ENCODE measurements around the gene TMUB2.
"Not testable (repeated sequence)": the region's sequence is repeated elsewhere in the genome, so short reads cannot be mapped to it uniquely, and the experiment has no call there.

Gene TMUB2

GRCh38 chr17:44146375-44147346 is 40.1 kb upstream of the TMUB2 start:
- TF ChIP-seq CTCF (IDR thresholded peaks at IDR 0.05; ENCODE audit: low read depth, low read length) = no peak
- TF ChIP-seq EZH2phosphoT487 (IDR thresholded peaks at IDR 0.05; ENCODE audit: low read depth) = no peak
- Histone ChIP-seq H3K9me3 (ENCODE audit: insufficient read depth, low read length) (no peaks in the 10 kb centered on the region), H3K9ac (ENCODE audit: low read length) (no peak overlapping the region)

GRCh38 chr17:44147812-44148211 is 39.0 kb upstream of the TMUB2 start:
- Histone ChIP-seq H3K4me2 (ENCODE audit: low read length) (no peak overlapping the region), H4K20me1 (ENCODE audit: insufficient read depth, low read length) (no peaks in the 10 kb centered on the region), H3K4me3 (ENCODE audit: low read length) (no peak overlapping the region), H3K27ac (ENCODE audit: low read length) (no peak overlapping the region), H3K9ac (ENCODE audit: low read length) (no peak overlapping the region), H3K9me3 (ENCODE audit: insufficient read depth, low read length) (no peaks in the 10 kb centered on the region), H2AFZ (ENCODE audit: low read depth, low read length) (no peak overlapping the region), H3K79me2 (ENCODE audit: low read length) (peaks cover 34% of the 10 kb centered on the region), H3K4me1 (ENCODE audit: low read length) (peaks cover 7% of the 10 kb centered on the region; the same call in 1 of the 2 replicates), H3K36me3 (replicated peaks; ENCODE audit: low read depth, low read length) (peaks cover 37% of the 10 kb centered on the region), H3K27me3 (ENCODE audit: low read depth, low read length) (no peaks in the 10 kb centered on the region)
- TF ChIP-seq CTCF (IDR thresholded peaks at IDR 0.05; ENCODE audit: low read depth, low read length) (no peak), EZH2phosphoT487 (IDR thresholded peaks at IDR 0.05; ENCODE audit: low read depth) (no peak)

More at GRCh38 chr17:44146375-44147346, 40.1 kb upstream of the TMUB2 start:
- H3K4me3 ChIP-seq (ENCODE audit: low read length) = no peak overlapping the region
- H3K36me3 ChIP-seq (replicated peaks; ENCODE audit: low read depth, low read length) = peaks cover 32% of the 10 kb centered on the region
- H3K27ac ChIP-seq (ENCODE audit: low read length) = no peak overlapping the region
- H3K79me2 ChIP-seq (ENCODE audit: low read length) = peaks cover 39% of the 10 kb centered on the region
- H2AFZ ChIP-seq (ENCODE audit: low read depth, low read length) = no peak overlapping the region
- H3K27me3 ChIP-seq (ENCODE audit: low read depth, low read length) = no peaks in the 10 kb centered on the region
- peaks cover 10% of the 10 kb centered on the region; the same call in 1 of the 2 replicates for H3K4me1 ChIP-seq (ENCODE audit: low read length)
- H4K20me1 ChIP-seq (ENCODE audit: insufficient read depth, low read length) = no peaks in the 10 kb centered on the region
- no peak overlapping the region for H3K4me2 ChIP-seq (ENCODE audit: low read length)

GRCh38 chr17:44149066-44149465 is 37.7 kb upstream of the TMUB2 start:
- H3K9me3 ChIP-seq (ENCODE audit: insufficient read depth, low read length); H4K20me1 ChIP-seq (ENCODE audit: insufficient read depth, low read length); H3K9ac ChIP-seq (ENCODE audit: low read length); H3K4me1 ChIP-seq (ENCODE audit: low read length); H3K4me2 ChIP-seq (ENCODE audit: low read length); H2AFZ ChIP-seq (ENCODE audit: low read depth, low read length); H3K27ac ChIP-seq (ENCODE audit: low read length); H3K4me3 ChIP-seq (ENCODE audit: low read length); H3K27me3 ChIP-seq (ENCODE audit: low read depth, low read length): not testable (repeated sequence)
- peaks cover 39% of the 10 kb centered on the region for H3K36me3 ChIP-seq (replicated peaks; ENCODE audit: low read depth, low read length)
- peaks cover 26% of the 10 kb centered on the region for H3K79me2 ChIP-seq (ENCODE audit: low read length)

GRCh38 chr17:44149750-44150329 is 36.9 kb upstream of the TMUB2 start:
- Histone ChIP-seq H2AFZ (ENCODE audit: low read depth, low read length) (no peak overlapping the region), H3K4me2 (ENCODE audit: low read length) (no peak overlapping the region), H4K20me1 (ENCODE audit: insufficient read depth, low read length) (no peaks in the 10 kb centered on the region), H3K79me2 (ENCODE audit: low read length) (peaks cover 26% of the 10 kb centered on the region), H3K27me3 (ENCODE audit: low read depth, low read length) (no peaks in the 10 kb centered on the region), H3K9ac (ENCODE audit: low read length) (no peak overlapping the region), H3K9me3 (ENCODE audit: insufficient read depth, low read length) (no peaks in the 10 kb centered on the region), H3K4me1 (ENCODE audit: low read length) (peaks cover 6% of the 10 kb centered on the region; the same call in 1 of the 2 replicates), H3K4me3 (ENCODE audit: low read length) (no peak overlapping the region), H3K36me3 (replicated peaks; ENCODE audit: low read depth, low read length) (peaks cover 39% of the 10 kb centered on the region), H3K27ac (ENCODE audit: low read length) (no peak overlapping the region)
- TF ChIP-seq CTCF (IDR thresholded peaks at IDR 0.05; ENCODE audit: low read depth, low read length) (no peak), EZH2phosphoT487 (IDR thresholded peaks at IDR 0.05; ENCODE audit: low read depth) (no peak)
